Measurements from ENCODE around the gene PFN1. TPM values are rescaled to one million over a fixed set of nuclear protein-coding genes. Genes with fewer than 3 reads are reported as not detected.
A peak's percentile ranks its signal among the peaks of the same experiment; 100 is the strongest.

PFN1 gene
- total RNA-seq, 1 experiment from 2014 or later: 1,026 TPM

DNA sequence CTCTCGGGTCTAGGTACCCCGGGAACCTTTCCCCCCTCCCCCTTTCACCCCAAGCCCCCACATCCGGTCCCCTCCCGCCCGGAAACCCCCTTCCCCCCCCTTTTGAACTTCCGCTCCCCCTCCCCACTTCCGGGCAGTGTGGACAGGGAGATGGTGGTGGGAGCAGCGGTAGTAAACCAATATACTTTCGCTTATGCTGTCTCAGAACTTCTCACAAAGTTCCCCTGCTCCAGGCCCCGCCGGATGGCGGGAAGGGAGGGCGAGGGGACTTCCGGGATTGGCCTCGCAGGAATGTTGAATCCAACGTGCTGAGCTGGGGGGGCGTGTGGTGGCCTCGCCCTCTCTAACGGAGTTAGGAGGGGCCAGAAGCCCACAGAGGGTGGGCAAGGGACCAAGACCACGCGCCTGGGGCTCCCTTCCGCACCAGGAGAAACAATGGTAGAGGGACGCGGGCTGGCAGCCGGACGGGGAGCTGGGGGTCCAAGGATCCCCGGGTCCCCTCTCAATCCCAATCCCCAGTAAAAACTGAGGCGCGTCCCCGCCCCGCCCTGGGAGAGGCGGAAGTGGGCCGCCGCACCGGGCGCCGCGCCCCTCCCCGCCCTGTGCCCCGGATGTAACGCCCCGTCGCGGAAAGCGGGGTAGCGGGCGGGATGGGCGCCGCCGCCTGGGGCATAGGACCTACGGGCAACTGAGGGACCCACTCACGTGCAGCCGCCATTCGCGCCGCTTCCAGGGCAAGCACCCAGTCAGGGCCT is 742 bp downstream of the PFN1 start:
- intact Hi-C loops (cut with micrococcal nuclease; ENCODE audit: unreplicated experiment): loop anchor here (2.0 kb wide), 1 partner anchor 19 kb away; the partner anchor contains the start of gene SPAG7
- Histone ChIP-seq H3K36me3 (ENCODE audit: insufficient read depth, low read length, poor library complexity, severe bottlenecking) (peaks cover 41% of the 10 kb centered on the region), H3K9me3 (ENCODE audit: low read depth, low read length, poor library complexity, severe bottlenecking) (no peaks in the 10 kb centered on the region), H3K27ac (ENCODE audit: low read depth, low read length, poor library complexity, severe bottlenecking) (peak overlapping the region; percentile 99), H3K27me3 (replicated peaks; ENCODE audit: insufficient read depth, low read depth, low read length, poor library complexity) (no peaks in the 10 kb centered on the region), H3K4me3 (ENCODE audit: low read depth, low read length, poor library complexity, severe bottlenecking) (peak overlapping the region; percentile 100), H3K4me1 (ENCODE audit: insufficient read depth, low read length, poor library complexity, severe bottlenecking) (peaks cover 36% of the 10 kb centered on the region)
- ChIA-PET POLR2A (ENCODE audit: low non-redundant PET) (no interaction called here), CTCF (interaction anchor here (0.5 to 1.0 kb wide), 2 partner anchors 7 to 114 kb away, joined by 3 to 4 read pairs; partner anchors contain the start of gene RNF167)
- BruUV-seq (replicated peaks): no TSS peak
- DNase-seq (ENCODE audit: low spot score): peak; percentile 79
- TF ChIP-seq, protein P1, sequence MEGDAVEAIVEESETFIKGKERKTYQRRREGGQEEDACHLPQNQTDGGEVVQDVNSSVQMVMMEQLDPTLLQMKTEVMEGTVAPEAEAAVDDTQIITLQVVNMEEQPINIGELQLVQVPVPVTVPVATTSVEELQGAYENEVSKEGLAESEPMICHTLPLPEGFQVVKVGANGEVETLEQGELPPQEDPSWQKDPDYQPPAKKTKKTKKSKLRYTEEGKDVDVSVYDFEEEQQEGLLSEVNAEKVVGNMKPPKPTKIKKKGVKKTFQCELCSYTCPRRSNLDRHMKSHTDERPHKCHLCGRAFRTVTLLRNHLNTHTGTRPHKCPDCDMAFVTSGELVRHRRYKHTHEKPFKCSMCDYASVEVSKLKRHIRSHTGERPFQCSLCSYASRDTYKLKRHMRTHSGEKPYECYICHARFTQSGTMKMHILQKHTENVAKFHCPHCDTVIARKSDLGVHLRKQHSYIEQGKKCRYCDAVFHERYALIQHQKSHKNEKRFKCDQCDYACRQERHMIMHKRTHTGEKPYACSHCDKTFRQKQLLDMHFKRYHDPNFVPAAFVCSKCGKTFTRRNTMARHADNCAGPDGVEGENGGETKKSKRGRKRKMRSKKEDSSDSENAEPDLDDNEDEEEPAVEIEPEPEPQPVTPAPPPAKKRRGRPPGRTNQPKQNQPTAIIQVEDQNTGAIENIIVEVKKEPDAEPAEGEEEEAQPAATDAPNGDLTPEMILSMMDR (conservative IDR thresholded peaks at IDR 0.05; ENCODE audit: low read depth, low read length): no peak
- no peak for TF ChIP-seq EZH2 (IDR thresholded peaks at IDR 0.05; ENCODE audit: borderline replicate concordance, low read depth, low read length, poor library complexity, severe bottlenecking)

DNA sequence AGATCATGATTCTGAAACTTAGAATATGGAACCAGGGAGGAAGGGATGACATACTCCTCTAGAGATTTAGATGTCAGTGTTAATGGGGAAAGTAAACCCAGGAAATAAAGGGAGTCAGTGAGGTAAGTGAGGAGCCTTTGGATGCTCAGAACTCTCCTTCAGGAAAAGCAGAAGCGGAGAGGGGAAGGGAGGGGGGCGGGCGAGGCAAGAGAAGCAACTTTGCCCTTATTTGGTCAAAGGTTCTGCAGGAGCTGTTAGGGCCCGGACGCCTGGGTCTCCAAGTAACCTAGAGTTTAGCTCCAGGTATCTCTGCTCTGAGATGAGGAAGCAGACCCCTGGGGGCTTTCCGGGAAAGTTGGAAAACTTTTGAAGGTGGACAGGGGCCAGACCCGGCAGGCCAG is 1.3 kb downstream of the PFN1 start:
- no peaks in the 10 kb centered on the region for H3K9me3 ChIP-seq (ENCODE audit: low read depth, low read length, poor library complexity, severe bottlenecking)
- H3K36me3 ChIP-seq (ENCODE audit: insufficient read depth, low read length, poor library complexity, severe bottlenecking): peaks cover 41% of the 10 kb centered on the region
- peak; percentile 43 for DNase-seq (ENCODE audit: low spot score)
- peak overlapping the region; percentile 99 for H3K27ac ChIP-seq (ENCODE audit: low read depth, low read length, poor library complexity, severe bottlenecking)
- H3K4me1 ChIP-seq (ENCODE audit: insufficient read depth, low read length, poor library complexity, severe bottlenecking): peaks cover 36% of the 10 kb centered on the region
- no peaks in the 10 kb centered on the region for H3K27me3 ChIP-seq (replicated peaks; ENCODE audit: insufficient read depth, low read depth, low read length, poor library complexity)
- intact Hi-C loops (cut with micrococcal nuclease; ENCODE audit: unreplicated experiment): no loop called here
- no TSS peak for BruUV-seq (replicated peaks)
- CTCF ChIA-PET: interaction anchor here (0.5 kb wide), 1 partner anchor 114 kb away, joined by 3 read pairs; no protein-coding TSS in a partner anchor
- TF ChIP-seq EZH2 (IDR thresholded peaks at IDR 0.05; ENCODE audit: borderline replicate concordance, low read depth, low read length, poor library complexity, severe bottlenecking): no peak
- TF ChIP-seq, protein P1 (conservative IDR thresholded peaks at IDR 0.05; ENCODE audit: low read depth, low read length): no peak
- peak overlapping the region; percentile 100 for H3K4me3 ChIP-seq (ENCODE audit: low read depth, low read length, poor library complexity, severe bottlenecking)
- POLR2A ChIA-PET (ENCODE audit: low non-redundant PET): no interaction called here

DNA sequence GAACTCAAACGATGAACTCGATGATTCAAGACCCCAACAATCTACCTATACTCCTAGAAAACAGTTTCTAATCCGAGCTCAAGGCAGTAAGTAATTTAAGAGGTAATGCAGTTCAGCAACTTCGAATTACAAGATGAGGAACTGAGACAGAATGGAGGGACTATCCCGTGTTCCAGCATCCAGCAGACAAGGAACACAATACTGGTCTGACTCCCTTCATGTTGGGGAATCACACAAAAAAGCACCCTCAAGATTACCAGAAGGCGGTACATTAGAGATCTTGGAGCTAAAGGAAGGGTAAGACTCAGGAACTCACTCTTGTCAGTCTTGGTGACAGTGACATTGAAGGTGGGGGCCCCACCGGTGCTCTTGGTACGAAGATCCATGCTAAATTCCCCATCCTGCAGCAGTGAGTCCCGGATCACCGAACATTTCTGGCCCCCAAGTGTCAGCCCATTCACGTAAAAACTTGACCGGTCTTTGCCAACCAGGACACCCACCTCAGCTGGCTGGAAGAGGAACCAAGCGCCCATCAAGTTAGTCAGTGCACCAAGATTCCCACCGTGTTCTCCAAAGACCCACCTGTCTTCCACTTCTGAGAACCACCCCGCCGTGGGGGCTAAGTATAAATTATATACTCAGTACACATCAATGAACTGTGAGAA is 1.9 kb downstream of the PFN1 start:
- H3K9me3 ChIP-seq (ENCODE audit: low read depth, low read length, poor library complexity, severe bottlenecking): no peaks in the 10 kb centered on the region
- peaks cover 40% of the 10 kb centered on the region for H3K4me1 ChIP-seq (ENCODE audit: insufficient read depth, low read length, poor library complexity, severe bottlenecking)
- peaks cover 41% of the 10 kb centered on the region for H3K36me3 ChIP-seq (ENCODE audit: insufficient read depth, low read length, poor library complexity, severe bottlenecking)
- no peak for DNase-seq (ENCODE audit: low spot score)
- peak overlapping the region; percentile 99 for H3K27ac ChIP-seq (ENCODE audit: low read depth, low read length, poor library complexity, severe bottlenecking)
- no peaks in the 10 kb centered on the region for H3K27me3 ChIP-seq (replicated peaks; ENCODE audit: insufficient read depth, low read depth, low read length, poor library complexity)
- H3K4me3 ChIP-seq (ENCODE audit: low read depth, low read length, poor library complexity, severe bottlenecking): peak overlapping the region; percentile 100
- intact Hi-C loops (cut with micrococcal nuclease; ENCODE audit: unreplicated experiment): no loop called here
- TF ChIP-seq, protein P1 (conservative IDR thresholded peaks at IDR 0.05; ENCODE audit: low read depth, low read length): no peak
- no peak for TF ChIP-seq EZH2 (IDR thresholded peaks at IDR 0.05; ENCODE audit: borderline replicate concordance, low read depth, low read length, poor library complexity, severe bottlenecking)
- CTCF ChIA-PET: no interaction called here
- POLR2A ChIA-PET (ENCODE audit: low non-redundant PET): no interaction called here
- BruUV-seq (replicated peaks): TSS peak; percentile 67

Measured in A673 (cell line).